GM11168 (cell line): Measurements from ENCODE around the gene GCK.

Experiments
- in situ Hi-C: fragments of 300-500 bp; cut with MboI; formaldehyde crosslinking; loops from one replicate; pipeline ENCODE4 v1.12.0; 2022; ENCODE audit warnings: low sequenced_read_pairs; ENCODE audit not compliant: unreplicated experiment

GCK gene

GRCh38 chr7:44189286-44189992 is at the start of gene GCK:
GCK (minus strand) TSS chr7:44189439; CDS start chr7:44188953, 486 bp downstream.
- in situ Hi-C loops, result no loop called here

DNA sequence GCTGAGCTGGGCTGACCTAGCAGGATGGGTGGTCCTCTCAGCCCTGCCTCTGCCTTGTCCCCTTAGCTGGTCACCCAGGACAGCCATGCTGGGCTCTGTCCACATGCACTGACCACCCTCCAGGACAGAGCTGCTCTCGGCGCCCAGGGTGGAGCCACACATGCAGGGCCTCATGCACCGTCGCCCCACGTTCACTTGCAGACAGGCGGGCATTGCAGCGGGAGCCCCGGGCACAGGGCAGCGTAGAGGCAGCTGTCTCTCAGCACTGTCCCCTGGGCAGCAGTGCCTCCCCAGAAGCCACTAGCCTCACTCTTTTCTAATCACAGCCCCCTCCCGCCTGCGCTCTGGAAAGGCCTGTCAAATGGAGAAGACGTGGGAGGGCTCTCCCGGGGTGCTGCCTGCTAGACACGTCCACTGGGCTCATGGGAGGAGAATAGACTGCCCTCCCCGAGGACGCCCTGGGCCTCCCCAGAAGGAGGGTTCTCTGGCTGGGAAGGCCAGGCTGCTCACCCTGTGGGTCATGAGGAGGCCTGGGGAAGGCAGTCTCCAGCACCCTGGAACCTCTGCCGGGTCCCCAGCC is 49.0 kb upstream of the GCK start:
- in situ Hi-C loops, result no loop called here

GRCh38 chr7:44237696-44238095 is 48.5 kb upstream of the GCK start:
- in situ Hi-C loops, result no loop called here

- in situ Hi-C loops, result no loop called here
These were observed 47.1 kb upstream of the GCK start for GRCh38 chr7:44236333-44236728.

DNA sequence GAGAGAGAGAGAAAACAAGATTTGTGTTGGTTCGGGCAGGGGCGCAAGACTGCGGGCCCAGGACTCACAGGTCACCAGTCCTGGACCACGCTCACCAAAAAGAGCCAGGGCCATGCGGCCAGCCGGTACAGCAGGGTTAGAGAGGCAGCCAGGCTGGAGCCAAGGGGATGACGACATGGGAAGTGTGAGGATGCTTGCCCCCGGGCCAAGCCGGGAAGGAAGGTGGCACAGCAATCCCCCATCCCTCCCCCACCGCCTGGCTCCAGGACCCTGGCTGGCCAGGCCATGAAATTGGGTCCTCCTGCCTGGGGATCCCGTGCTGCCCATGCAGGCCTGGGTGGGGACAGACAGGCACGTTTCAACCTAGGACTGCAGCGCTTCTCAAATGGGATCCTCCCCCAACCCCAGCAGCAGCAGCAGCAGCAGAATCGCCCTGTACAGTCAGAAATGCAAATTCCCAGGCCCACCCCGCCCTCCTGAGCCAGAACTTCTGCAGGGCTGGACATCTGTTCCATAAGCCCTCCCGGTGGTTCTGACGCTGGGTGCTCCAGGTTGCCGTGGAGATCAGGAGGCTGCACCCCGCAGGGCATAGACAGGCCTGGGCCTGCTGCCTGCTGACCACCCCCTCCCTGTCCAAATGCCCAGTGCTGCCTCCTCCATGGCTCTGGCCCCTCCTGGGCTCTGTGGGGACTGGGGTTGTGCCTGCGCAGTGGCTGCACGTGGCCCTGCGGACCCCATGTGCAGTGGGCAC is 46.5 kb upstream of the GCK start:
- in situ Hi-C loops, result no loop called here

GRCh38 chr7:44235066-44235465 is 45.8 kb upstream of the GCK start:
- in situ Hi-C loops, result no loop called here

DNA sequence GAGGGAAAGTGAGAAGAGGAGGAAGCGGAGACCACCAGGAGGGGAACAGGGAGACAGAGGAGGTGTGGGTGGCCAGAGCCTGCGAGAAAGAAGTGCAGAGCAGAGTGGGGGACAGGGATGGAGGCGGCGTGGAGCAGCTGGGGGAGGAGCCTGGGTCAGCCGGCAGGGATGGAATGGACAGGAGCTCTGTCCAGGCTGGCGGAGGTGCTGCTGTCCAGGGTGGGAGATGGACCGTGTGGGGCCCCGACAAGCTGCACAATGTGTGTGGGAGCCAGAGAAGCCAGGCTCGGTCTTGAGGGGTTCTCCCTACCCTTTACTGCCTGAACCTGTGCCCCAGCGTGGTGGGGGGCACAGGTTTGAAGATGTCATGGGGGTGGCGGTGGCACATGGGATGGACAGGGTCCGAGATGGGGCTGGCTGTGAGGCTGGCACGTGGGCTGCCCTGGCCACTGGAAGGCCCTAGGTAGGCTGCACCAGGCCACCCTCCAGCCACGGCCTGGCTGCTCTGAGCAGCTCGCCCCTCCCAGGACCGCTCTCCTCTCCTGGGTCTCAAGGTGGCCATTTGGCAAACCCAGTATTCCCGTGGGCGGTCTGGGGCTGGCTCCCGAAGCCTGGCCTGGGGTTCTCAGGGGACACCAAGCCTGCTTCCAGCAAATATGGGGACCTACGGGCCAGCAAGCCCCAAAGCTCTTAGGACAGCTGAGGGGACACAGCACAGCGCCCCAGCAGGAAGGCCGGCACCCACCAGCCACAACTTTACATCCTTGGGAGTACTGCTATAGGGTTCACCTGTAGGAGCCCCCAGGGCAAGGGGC is 43.9 kb upstream of the GCK start:
- in situ Hi-C loops, result no loop called here

DNA sequence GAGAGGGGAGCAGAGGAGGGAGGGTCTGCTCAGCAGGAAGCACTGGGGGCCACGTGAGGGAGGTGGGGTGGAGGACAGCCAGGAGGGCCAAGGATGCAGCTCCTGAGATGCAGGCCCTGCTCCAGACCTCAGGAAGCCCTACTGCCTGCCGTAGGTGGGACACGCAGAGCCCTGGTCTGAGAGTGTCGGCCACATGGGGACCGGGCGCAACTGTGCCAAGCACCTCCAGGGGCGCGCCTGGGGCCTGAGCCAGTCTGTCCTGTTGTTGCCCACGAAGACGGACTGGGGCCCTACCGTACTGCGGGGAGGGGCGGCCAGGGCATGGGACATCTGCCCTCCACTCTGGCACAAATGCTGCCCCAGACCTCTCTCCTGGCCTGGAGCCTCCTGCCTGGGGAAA is 43.2 kb upstream of the GCK start:
- in situ Hi-C loops, result no loop called here

GRCh38 chr7:44231088-44231487 is 41.8 kb upstream of the GCK start:
- in situ Hi-C loops, result no loop called here

DNA sequence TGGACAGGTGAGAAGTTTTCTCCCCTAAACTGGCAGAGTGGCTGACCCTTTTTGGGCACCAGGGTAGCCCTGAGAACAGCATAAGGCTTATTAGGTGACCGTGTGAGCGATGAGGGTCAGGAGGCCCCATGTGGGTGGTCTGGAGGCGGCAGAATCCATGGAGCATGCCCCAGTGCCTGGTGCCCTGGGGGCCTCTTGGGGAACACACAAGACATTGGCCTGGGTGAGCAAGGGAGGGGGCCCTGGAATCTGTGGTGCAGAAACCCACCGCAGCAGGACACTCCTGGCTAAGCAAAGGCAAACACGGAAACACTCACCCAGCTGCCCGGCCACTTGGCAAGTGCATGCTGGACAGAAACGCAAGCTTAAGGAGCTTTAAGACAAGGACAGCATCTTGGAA is 41.0 kb upstream of the GCK start:
- in situ Hi-C loops, result no loop called here

DNA sequence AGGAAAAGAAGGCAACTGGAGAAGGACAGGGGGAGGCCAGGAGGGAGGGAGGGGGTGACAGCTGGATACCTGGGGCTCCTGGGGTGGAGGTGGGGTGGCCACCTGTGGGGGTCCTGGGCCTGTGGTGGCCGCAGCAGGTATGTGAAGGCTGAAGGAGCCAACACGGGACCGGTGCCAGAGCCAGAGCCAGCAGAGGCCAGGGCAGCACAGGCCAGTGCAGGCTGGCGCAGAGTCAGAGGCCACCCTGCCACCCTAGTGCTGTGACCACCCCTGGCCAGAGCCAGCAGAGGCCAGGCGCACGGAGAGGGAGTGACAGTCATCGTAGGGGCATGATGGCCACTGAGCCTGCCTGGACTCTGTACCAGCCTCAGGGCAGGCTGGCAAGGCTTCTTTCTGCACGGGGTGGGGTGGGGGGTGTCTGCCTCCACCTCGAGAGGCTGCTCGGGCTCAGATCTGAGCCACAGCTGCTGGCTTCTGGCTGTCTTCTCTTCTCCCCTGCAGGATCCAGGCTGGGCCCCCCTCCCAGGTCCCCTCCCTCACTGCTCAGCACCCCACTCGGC is 40.4 kb upstream of the GCK start:
- in situ Hi-C loops, result no loop called here

DNA sequence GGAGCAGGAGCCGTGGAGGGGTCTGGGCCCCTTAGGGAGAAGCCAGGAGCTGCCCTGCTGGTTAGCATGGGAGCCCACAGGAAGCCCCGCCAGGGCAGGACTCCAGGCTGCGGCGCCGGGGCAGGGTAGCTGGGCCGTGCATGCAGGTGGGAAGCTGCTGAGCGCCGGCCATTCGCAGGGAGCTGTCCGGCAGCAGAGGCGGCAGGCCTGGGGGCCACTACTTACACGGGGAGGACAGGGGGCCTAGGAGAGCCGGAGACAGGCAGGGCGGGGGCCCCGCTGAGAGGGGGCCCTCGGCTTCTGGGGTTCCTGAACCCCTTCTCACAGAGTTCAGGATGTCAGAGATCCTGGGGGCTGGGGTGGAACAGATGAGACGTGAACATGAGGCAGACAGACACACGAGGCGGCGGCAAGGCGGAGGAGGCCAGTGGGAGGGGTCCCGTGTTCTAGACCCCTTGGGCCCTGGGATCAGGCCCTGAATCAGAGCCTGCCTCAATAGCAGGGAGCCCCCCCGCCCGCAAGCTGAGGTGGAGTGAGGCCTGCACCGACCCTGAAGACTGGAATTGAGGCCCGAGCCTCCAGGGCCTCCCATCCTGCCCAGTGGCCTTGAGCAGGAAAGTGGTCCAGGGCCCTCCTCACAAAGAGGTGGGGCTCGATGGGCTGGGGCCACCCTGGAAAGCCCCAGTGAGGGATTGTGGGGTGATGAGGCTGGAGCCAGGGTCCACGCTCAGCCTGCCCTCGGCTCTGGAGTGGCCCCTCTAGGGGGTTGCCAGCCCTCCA is 39.5 kb upstream of the GCK start:
- in situ Hi-C loops, result no loop called here

GRCh38 chr7:44227911-44228310 is 38.7 kb upstream of the GCK start:
- in situ Hi-C loops, result no loop called here

GRCh38 chr7:44226396-44226753 is 37.1 kb upstream of the GCK start:
- in situ Hi-C loops, result no loop called here

- in situ Hi-C loops, result no loop called here
These were observed 36.5 kb upstream of the GCK start for GRCh38 chr7:44225566-44226395.

DNA sequence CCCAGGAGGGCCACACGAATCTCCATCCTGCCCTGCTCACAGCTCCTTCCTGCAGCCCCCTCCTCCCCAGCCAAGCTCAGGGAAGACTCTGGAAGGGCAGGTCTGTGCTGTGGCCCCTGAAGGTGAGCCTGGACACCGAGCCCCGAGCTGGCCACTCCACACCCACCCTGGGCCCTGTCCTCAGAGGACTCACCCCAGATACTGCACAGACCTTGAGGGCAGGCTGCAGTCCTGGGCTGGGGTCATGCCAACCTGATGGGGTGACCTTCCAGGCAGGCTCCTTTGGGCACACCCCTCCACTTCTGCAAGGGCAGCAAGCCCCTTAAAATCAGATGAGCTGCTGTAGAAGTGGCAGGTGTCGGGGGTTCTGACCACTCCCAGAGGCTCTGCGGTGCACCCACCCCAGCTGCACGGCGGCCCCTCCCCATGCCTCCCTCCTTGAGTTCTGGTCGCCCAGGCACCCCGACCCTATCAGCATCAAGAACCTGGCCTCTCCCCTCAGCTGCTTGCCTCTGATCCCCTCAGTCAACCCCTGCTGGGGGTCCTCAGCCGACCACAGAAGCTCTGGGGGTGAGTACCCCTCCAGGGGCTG is 35.8 kb upstream of the GCK start:
- in situ Hi-C loops, result no loop called here

DNA sequence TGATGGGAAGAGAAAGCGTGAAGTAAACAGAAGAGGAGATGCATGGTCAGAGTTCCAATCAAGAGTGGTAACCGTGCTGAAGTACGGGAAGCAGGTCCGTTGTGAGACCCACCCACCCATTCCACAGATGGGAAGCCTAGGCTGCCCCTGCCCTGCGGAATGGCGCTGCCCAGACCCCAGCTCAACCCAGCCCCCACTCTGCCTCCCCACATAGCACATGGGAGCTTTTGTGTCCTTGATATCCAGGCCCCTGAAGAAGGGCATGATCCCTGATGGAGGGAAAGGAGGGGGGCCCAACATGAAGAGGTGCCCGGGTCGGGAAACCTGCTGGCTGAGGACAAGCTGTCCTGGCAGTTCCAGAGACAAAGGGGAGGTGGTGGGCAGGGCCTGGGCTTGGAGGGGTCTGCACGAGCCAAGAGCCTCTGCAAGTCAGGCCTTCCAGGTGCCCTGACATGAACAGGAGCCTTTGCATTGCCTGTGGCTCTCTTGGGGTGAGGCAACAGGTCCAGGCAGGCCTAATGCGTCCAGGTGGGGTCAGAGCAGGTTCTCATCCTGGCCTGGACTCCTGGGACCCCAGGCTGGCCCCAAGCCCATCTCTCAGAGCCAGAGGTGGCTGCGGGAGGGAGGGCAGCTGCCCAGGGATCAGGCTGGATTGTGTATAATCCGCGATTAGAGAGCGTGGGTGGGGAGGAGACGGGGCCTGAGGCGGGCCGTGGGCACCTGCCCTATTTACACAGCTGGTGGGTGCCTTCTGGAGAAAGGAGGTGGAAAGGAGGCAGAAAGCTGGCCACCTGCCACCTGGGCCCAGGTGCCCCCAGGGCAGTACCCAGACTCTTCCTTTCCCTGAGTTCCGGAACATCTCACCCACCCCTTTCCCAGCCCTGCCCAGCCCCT is 35.1 kb upstream of the GCK start:
- in situ Hi-C loops, result no loop called here
